PFSK-1 (cell line): ENCODE data around the gene PCDHGB6.

Experiments used
- FOXP2 ChIP-seq: optimal IDR thresholded peaks from 2 replicates; pipeline ENCODE3; 2011; ENCODE audit warnings: borderline replicate concordance, control low read depth, inconsistent platforms; ENCODE audit not compliant: insufficient read depth; ENCODE audit errors: extremely low read length, extremely low read depth
- POLR2AphosphoS5 ChIP-seq: IDR thresholded peaks from 2 replicates; pipeline ENCODE4 v1.6.1; 2012; ENCODE audit warnings: low read depth, mild to moderate bottlenecking, control low read depth, low read length, moderate library complexity
- SIN3A ChIP-seq: IDR thresholded peaks from 2 replicates; pipeline ENCODE4 v1.6.1; 2012; ENCODE audit warnings: mild to moderate bottlenecking, low read length, moderate library complexity, borderline replicate concordance; ENCODE audit not compliant: insufficient read depth
- TAF1 ChIP-seq: IDR thresholded peaks from 2 replicates; pipeline ENCODE4 v1.6.1; 2012; ENCODE audit warnings: low read length, control low read depth, borderline replicate concordance; ENCODE audit not compliant: insufficient read depth
- TF ChIP-seq, protein P1 (sequence below), 2 experiments: IDR thresholded peaks; 2 replicates each; pipeline versions ENCODE4 v1.6.1 to v1.8.0; 2011 to 2012; ENCODE audit warnings: low read depth in 2 of 2, low read length in 2 of 2, control low read depth in 1 of 2, inconsistent platforms in 1 of 2, mild to moderate bottlenecking in 1 of 2, moderate library complexity in 1 of 2; ENCODE audit not compliant: insufficient read depth in 1 of 2

The PCDHGB6 gene

DNA sequence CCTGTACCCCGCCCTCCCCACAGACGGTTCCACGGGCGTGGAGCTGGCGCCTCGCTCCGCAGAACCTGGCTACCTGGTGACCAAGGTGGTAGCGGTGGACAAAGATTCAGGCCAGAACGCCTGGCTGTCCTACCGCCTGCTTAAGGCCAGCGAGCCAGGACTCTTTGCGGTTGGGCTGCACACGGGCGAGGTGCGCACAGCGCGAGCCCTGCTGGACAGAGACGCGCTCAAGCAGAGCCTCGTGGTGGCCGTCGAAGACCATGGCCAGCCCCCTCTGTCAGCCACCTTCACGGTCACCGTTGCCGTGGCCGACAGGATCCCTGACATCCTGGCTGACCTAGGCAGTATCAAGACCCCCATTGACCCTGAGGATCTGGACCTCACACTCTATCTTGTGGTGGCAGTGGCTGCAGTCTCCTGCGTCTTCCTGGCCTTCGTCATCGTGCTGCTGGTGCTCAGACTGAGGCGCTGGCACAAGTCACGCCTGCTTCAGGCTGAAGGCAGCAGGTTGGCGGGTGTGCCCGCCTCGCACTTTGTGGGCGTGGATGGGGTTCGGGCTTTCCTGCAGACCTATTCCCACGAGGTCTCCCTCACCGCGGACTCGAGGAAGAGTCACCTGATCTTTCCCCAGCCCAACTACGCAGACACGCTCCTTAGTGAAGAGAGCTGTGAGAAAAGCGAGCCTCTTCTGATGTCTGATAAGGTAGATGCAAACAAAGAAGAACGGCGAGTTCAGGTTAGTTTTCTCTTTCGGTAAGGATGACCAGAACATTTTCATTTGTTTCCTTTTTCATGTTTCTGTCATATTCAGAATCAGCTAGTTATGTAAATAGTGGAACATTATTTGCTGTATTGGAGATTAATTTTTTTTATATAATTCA is 41.6 kb upstream of the PCDHGB6 start:
- TF ChIP-seq, protein P1, sequence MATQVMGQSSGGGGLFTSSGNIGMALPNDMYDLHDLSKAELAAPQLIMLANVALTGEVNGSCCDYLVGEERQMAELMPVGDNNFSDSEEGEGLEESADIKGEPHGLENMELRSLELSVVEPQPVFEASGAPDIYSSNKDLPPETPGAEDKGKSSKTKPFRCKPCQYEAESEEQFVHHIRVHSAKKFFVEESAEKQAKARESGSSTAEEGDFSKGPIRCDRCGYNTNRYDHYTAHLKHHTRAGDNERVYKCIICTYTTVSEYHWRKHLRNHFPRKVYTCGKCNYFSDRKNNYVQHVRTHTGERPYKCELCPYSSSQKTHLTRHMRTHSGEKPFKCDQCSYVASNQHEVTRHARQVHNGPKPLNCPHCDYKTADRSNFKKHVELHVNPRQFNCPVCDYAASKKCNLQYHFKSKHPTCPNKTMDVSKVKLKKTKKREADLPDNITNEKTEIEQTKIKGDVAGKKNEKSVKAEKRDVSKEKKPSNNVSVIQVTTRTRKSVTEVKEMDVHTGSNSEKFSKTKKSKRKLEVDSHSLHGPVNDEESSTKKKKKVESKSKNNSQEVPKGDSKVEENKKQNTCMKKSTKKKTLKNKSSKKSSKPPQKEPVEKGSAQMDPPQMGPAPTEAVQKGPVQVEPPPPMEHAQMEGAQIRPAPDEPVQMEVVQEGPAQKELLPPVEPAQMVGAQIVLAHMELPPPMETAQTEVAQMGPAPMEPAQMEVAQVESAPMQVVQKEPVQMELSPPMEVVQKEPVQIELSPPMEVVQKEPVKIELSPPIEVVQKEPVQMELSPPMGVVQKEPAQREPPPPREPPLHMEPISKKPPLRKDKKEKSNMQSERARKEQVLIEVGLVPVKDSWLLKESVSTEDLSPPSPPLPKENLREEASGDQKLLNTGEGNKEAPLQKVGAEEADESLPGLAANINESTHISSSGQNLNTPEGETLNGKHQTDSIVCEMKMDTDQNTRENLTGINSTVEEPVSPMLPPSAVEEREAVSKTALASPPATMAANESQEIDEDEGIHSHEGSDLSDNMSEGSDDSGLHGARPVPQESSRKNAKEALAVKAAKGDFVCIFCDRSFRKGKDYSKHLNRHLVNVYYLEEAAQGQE (IDR thresholded peaks at IDR 0.05; ENCODE audit: insufficient read depth in 1 of 2, low read depth in 2 of 2, low read length in 2 of 2) = no peak
- no peak for TF ChIP-seq TAF1
- no peak for TF ChIP-seq POLR2AphosphoS5
- TF ChIP-seq SIN3A = no peak
- no peak for TF ChIP-seq FOXP2

DNA sequence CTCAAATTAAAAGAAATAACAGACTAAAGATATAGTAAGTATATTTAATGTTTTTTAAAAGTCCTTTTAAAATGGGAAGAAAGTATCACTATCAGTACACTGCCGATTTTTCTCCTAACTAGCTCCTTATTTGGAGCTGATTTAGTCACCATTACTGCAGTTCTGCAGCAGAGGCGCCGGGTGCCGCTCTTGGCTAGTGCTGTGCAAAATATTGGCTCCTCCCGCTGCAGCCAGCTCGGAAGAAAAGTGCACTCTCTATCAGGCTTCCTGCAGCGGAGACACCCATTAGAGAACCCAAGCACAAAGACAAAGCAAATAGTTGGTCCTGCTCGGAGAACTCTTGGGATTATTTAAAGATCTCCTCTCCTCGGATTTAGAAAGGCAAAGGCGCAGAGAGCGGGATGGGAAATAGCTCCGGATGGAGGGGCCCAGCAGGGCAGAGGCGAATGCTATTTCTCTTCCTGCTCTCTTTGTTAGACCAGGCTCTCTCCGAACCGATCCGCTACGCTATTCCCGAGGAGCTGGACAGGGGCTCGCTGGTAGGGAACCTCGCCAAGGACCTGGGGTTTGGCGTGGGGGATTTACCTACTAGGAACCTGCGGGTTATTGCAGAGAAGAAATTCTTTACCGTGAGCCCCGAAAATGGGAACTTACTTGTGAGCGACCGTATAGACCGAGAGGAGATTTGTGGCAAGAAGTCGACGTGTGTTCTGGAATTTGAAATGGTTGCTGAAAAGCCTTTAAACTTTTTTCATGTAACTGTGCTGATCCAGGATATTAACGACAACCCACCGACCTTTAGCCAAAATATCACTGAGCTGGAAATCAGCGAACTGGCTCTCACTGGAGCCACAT is 37.6 kb upstream of the PCDHGB6 start, which contains the start of gene PCDHGB3:
PCDHGB3 (plus strand) TSS at position 249 of the 855 bp plus-strand sequence; CDS start at position 402, 153 bp downstream.
- TF ChIP-seq, protein P1 (IDR thresholded peaks at IDR 0.05; ENCODE audit: insufficient read depth in 1 of 2, low read depth in 2 of 2, low read length in 2 of 2) = no peak
- TF ChIP-seq FOXP2 (no peak), POLR2AphosphoS5 (no peak), TAF1 (no peak), SIN3A (no peak)

DNA sequence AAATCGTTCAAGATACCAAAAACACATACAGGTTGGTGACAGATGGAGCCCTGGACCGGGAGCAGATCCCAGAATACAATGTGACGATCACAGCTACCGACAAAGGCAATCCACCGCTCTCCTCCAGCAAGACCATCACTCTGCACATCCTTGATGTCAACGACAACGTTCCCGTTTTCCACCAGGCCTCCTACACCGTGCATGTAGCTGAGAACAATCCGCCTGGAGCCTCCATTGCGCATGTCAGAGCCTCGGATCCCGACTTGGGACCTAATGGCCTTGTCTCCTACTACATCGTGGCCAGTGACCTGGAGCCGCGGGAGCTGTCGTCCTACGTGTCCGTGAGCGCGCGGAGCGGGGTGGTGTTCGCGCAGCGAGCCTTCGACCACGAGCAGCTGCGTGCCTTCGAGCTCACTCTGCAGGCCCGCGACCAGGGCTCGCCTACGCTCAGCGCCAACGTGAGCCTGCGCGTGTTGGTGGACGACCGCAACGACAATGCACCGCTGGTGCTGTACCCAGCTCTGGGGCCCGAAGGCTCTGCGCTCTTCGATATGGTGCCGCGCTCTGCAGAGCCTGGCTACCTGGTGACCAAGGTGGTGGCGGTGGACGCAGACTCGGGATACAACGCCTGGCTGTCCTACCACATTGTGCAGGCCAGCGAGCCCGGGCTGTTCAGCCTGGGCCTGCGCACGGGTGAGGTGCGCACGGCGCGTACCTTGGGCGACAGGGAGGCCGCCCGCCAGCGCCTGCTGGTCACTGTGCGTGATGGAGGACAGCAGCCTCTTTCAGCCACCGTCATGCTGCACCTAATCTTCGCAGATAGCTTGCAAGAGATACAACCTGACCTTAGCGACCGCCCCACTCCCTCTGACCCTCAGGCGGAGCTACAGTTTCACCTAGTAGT is 36.0 kb upstream of the PCDHGB6 start:
- TF ChIP-seq POLR2AphosphoS5 = no peak
- TF ChIP-seq FOXP2 = no peak
- TF ChIP-seq SIN3A = no peak
- no peak for TF ChIP-seq TAF1
- TF ChIP-seq, protein P1 (IDR thresholded peaks at IDR 0.05; ENCODE audit: insufficient read depth in 1 of 2, low read depth in 2 of 2, low read length in 2 of 2) = no peak

GRCh38 chr5:141373673-141374317 is 34.0 kb upstream of the PCDHGB6 start, which contains the start of gene PCDHGA6:
Gene PCDHGA6, plus strand, starts transcription at chr5:141373891. Its CDS starts 193 bp downstream, at chr5:141374084.
- TF ChIP-seq, protein P1 (IDR thresholded peaks at IDR 0.05; ENCODE audit: insufficient read depth in 1 of 2, low read depth in 2 of 2, low read length in 2 of 2) = no peak
- no peak for TF ChIP-seq SIN3A
